Activated naive CD4-positive, alpha-beta T cell treated with Interleukin-2 at 50 U/mL for 16 hours (primary cell): ENCODE measurements around the gene USP30.

ENCODE experiments used
- DNase-seq: peaks from one replicate; pipeline ENCODE4 v3.0.0-alpha.2; 2020

USP30 gene

DNA sequence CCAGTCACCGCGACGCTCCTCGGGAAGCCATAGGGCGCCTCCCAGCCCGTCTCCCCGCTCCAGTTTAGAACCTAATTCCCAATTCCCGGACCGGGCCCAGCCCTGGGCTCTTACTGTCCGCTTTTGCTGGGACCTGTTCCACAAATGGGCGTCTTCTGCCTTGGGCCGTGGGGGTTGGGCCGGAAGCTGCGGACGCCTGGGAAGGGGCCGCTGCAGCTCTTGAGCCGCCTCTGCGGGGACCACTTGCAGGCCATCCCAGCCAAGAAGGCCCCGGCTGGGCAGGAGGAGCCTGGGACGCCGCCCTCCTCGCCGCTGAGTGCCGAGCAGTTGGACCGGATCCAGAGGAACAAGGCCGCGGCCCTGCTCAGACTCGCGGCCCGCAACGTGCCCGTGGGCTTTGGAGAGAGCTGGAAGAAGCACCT is 45.8 kb downstream of the USP30 start:
- DNase-seq, result no peak

DNA sequence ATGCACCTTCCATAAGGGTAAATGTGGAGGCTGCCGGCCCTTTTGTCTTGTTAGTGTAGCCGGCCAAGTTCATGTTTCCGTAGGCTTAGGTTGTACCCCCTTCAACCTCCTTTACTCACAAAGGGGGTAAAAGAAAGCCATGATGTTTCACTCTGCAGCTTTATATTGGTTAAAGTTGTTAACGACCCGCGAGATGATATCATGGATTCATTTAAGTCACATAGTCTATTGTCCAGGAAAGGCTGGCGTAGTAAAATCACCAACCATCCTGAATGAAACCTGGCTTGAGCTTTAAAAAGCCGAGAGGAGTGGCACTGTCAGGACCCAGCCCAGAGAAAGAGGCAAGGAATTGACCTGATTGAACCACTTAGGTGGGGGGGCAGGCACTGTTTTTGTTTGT is 46.3 kb downstream of the USP30 start:
- no peak for DNase-seq

DNA sequence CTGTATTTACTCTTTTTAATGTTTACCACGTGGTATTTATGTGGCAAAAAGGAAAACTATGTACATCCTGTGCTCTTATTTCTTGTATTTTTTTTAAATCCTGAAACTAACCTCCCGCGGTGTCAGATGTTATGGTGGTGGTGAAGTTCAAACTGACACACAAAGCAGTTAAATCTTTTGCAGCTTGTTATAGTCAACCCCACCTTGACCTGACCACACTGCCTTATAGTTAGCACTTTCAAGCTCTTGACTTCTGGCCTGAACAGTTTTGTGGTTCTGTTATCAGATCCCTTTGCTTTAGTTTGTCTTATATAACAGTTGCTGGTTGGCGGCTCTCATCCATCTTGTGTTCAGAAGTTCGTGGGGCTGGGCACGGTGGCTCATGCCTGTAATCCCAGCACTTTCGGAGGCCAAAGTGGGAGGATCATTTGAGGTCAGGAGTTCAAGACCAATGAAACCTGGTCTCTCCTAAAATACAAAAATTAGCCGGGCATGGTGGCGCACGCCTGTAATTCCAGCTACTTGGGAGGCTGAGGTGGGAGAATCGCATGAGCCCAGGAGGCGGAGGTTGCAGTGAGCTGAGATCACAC is 47.1 kb downstream of the USP30 start:
- no peak for DNase-seq

DNA sequence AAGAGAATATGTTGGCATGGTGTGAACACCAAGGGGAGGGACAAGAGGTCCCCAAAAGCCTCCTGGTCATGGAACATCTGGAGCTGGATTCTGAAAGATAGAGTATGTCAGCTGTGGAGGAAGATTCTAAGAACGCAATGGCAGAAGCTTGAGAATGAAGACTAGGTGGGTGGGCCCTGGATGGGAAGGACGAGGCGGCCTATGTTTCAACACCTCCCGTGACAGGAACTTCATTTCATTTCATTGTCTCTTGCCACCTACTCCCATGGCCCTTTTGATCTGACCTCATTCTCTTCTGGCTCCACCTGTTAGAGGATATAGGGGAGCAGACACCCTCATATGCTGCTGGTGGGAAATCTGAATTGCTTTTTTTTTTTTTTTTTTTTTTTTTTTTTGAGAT is 48.4 kb downstream of the USP30 start:
- no peak for DNase-seq

DNA sequence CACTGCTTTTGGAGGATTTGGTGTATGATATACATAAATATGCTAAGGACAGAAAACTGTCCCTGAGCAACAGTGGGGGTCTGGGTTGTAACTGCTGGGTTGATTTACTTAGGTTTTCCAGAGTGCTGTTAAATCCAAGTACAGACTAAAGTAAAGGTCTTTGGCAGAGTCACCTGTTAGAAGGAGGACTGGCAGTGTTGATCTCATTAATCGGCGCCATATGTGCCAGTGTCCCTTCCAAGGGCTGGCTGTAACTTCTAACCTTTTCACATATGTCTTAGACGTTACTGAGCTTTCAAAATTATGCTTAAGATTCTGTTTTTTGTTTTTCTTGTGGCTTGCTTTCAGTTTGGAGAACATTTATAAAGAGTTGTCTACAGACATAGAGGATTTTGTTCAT is 50.1 kb downstream of the USP30 start:
- DNase-seq, result no peak

DNA sequence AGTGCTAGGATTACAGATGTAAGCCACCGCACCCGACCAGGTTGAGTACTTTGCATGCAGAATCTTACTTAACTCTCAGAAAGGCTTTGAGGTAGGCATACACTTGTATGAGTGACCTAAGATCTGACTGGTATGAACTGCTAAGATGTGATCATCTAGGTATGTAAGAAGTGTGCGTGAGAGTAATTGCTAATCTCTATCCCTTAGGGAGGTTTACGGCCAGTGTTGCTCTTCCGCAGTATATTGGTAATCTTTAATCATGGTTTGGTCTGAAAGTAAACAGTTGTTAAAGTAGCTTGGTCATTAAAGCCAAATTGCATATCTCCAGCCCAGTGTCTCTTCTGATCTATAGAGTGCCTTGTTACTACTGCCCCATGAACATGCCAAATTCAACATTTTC is 52.8 kb downstream of the USP30 start:
- DNase-seq, result no peak

DNA sequence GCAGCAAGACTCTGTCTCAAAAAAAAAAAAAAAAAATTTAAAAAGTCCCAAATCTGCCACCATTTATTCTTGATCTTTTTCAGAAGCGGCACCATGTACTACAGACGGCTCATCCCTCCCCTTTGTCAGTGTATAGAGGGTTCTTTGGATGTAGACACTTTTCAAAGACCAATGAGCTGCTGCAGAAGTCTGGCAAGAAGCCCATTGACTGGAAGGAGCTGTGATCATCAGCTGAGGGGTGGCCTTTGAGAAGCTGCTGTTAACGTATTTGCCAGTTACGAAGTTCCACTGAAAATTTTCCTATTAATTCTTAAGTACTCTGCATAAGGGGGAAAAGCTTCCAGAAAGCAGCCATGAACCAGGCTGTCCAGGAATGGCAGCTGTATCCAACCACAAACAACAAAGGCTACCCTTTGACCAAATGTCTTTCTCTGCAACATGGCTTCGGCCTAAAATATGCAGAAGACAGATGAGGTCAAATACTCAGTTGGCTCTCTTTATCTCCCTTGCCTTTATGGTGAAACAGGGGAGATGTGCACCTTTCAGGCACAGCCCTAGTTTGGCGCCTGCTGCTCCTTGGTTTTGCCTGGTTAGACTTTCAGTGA is 57.5 kb downstream of the USP30 start:
- DNase-seq, result no peak

DNA sequence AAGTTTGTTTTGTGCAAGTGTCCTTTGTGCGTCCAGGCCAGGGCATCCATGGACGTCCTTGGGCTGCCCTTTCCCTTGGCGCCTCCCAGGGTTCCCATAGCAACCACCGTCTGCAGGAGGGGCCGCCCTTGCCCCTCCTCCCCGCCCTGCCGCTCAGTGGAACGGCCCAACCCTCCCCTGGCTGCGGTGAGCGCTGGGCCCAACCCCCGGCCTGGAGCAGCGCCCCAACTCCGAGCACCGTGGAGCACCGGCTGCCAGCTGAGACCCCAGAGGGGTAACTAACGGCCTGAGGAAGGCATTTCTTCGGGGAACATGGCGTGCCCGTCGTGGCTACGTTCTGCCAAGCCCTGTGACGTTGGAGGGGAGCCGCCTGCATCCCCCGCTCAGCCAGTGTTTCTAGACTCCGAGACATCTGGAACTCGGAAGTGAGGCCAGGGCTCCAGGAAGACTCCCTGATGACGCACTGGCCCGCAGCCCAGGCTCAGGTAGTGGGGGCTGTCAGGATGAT is 58.7 kb downstream of the USP30 start:
- DNase-seq, result peak; percentile 51

DNA sequence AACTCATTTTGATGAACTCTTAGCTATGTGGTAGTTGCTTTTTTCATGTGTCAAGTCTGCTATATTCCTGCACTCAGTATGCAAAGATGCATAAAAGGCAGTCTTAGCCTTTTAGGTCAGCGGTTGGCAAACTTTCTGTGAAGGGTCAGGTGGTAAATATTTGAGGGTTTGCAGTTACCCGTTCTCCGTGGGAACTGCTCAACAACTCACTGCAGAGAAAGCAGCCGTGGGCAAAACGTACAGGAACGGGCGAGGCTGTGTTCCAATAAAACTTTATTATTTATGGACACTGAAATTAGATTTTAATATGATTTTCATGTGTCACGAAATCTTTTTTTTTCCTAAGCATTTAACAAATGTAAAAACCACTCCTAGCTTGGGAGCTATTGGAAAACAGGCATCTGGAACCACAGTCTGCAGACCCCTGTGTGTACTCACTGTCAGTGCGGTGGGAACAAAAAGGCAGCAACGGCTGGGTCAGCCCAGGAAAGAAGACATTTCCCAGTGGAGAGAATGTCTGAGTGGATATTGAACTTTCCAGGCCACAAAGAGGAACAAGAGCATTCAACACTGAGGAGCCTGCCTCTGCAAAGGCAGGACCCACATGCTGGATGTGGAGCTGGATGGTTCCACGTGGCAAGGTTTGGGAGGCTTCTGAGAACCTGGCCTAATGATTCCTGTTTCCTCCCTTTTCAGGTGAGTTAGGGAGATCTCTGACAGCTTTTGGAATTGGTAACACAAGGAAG is 60.5 kb downstream of the USP30 start:
- DNase-seq, result no peak

DNA sequence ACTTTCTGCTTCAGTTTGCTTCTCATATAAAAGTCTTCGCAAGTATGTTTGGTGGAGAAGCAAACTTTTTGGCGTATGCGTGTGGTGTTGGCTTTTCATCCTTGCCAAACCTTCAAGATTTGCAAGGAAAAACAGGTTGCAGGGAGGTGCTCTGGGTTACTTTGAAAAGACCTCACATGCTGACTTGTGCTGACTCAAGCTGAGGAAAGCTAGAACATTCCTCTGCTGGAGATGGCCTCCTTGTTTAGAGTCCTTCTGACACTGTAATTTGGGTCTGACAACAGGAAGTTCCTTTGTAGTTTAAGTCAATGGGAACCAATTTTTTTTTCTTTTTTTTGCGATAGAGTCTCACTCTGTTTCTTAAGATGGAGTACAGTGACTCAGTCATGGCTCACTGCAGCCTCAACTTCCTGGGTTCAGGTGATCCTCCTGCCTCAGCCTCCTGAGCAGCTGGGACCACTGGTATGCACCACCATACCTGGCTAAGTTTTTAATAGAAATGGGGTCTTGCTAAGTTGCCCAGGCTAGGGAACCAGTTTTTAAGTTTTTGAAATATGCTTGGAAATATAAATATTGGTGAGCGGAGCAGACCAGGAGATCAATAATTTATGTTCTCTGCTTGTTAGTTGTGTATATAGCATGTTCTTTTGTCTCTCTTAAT is 61.4 kb downstream of the USP30 start:
- no peak for DNase-seq

DNA sequence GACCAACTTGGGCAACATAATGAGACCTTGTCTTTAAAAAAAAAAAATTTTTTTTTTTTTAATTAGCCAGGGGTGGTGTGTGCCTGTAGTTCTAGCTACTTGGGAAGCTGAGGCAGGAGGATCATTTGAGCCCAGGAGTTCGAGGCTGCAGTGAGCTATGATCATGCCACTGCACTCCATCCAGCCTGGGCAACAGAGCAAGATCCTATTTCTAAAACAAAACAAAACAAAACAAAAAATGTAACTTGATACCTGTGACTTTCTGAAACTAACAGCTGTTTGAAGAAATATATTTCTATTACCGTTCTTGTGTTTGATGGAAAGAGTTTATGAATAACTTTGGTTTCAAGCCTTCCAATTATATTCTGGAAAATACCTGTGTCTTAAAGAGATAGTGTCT is 62.3 kb downstream of the USP30 start:
- no peak for DNase-seq

DNA sequence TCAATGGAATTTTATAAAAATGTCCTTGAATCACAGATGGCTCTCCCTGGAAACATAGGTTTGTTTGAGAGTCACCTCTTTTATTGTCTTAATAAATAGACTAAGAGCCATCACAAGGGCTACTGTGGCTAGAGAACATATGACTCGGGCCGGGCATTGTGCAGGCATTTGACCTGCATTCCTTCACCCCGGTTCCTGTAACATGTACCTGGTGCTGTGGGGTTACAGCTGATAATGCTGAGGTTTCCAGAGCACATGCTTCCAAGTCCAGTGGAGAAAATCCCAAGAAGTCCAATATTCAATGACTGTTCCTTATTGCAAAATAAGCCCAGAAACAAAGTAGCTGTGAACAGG is 63.0 kb downstream of the USP30 start:
- DNase-seq, result no peak

DNA sequence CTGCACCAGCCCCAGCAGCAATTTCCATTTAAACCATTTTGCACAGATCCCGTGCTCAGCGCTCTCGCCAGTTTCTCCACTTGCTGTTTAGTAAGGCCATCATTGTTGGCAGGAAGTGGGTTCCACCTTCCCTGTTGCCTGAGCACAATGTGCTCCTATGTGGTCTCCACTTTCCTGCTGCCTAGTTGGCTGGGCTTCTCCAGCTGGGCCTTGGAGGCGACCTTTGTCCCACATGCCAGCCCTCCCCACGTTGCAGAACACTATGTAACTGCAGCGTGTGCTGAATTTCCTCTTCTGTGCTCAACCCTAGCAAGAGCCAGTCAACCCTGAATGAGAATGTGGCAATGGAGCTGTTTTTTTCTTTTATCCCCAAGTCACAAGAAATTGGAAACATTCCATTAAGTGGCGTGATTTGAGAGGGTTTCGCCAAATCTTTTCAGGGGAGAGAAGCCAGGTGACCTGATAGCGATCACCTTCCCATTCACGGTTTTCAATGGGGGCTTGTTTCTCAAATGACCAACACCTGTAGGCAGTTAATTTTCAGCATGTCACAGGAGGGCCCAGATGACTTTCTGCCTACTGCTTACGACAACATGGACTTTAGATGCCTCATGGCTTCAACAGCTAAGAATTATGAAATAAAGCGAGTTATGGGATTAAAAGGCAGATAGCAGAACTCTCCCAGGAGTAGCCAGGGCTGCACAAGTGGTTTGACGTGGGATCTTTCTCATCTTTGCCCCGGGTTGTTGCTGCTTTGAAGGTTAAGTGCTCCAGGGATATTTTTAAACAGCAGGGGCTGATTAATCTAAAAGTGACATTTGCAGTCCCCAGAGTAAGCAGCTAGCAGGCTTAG is 63.6 kb downstream of the USP30 start, which contains the start of gene ACACB:
TSS of gene ACACB (plus strand) at position 830 of the 853 bp plus-strand sequence. CDS start 22,819 bp downstream, outside the sequence.
- no peak for DNase-seq

DNA sequence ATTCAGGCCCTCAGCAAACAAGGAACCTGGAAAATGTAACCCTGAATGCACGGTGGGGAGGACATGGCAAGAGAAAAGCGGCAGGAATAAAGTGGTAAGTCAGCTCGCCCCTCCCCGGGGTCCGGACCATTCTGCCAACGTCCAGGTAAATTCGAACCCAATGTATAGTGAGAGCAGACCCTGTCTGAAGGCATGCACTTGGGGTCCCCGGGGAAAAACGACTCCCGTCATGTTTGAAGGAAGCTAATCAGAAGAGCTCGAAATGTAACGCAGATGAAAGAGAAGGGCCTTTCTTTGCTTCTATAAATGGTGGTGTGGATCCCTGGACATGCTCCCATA is 64.2 kb downstream of the USP30 start:
- DNase-seq, result no peak

DNA sequence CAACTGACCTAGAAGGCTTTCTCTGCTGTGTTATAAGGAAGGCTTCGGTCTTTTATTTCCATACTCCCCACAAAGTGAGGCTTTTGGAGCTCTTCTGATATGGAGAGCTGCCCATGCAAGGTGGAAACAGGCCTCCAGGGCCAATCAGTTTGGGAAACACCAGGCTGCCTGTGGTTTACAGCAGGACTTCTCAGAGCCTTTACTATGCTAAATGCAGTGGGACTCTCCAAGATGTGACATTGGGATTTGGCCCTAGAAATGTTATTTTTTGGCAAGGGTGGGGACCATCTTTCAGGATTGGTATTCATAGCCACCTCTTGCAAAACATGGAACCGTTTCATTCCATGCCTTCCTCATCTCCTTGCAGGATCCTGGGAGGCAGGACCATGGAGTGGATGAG is 67.7 kb downstream of the USP30 start:
- no peak for DNase-seq

DNA sequence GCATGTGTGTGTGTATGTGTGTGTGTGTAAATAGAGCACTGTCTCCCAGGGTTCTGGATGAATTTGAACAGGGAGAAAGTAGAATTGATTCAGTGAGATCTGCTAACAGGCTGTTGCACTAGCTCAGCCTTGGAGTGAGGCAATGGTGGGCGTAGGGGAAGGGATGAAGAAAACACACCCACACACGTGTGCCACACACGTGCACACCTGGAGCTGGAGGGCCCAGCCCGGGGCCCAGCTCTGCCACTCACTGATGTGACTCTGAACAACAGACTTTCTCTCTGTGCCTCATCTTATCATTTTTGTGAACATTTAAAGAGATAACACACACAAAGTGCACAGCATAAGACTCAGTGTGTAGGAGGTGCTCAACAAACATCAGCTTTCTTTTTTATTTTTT is 68.2 kb downstream of the USP30 start:
- no peak for DNase-seq

DNA sequence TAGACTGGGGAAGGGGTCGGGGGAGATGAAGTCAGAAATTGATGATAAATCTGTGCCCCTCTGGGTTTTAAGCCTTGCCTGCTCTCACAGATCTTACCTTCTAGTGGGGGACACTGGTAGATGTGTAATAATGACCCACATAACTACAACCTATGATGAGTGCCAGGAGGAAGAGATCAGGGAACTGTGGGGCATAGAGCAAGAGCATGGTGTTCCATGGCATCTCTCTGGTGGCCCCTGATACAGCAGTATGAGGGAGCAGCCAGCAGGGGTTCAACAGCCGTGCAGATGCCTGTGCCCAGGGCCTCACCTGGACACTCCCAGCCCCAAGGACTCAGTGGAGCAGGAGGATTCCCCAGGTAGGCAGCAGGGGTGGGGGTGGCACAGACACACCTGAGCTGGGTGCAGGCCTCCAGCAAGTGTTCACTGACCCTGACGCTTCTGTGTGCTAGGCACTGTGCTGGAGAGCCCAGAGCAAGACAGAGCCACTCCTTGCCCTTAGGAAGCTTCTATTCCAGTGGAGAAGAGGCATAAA is 69.0 kb downstream of the USP30 start:
- DNase-seq, result no peak

DNA sequence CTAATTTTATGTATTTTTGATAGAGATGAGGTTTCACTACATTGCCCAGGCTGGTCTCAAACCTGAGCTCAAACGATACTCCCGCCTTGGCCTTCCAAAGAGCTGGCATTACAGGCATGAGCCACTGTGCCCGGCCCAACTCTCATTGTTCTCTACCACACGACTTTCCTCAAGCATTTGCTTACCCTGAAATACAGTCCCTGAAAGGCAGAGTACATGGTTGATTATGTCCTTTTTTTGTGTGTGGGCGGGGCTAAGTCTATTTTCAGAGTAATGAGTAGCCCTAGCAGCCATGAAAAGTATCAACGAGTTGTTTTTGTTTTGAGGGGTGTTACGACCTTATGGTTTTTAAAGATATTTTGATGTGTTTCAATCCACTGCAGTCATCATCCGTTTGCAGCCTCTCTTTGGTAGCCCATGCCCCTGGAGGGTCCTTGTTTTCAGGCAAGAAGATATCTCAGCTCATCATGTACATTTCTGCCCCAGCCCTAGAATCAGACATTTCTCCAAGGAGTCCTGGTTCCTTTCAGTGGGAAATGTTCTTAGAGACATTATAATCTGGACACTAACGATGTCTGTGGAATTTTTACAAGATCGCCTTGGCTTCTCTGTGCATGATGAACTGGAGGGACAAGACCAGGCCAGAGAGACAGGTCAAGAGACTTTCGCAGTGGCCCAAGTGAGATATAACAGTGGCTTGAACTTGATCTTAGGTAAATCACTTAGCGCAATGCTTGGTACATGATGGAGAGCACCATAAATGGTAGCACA is 72.7 kb downstream of the USP30 start:
- DNase-seq, result no peak

DNA sequence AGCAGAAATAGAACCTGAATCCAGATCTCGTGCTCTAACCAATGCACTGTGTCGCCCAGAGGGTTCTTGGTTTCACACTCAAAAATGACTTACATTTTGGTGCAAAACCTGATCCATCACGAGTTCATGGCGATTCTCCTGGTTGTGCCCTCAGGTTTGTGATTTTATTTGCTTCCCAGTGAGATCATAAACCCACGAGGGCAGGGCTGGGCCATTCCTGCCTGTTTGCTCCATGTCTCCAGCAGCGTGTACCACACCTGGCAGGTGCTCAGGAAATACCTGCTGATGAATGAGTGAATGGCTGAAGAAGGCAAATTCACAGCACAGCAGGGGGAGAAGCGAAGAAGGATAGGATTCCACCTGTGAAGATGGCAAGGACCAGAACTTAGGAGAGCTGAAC is 73.4 kb downstream of the USP30 start:
- DNase-seq, result no peak

DNA sequence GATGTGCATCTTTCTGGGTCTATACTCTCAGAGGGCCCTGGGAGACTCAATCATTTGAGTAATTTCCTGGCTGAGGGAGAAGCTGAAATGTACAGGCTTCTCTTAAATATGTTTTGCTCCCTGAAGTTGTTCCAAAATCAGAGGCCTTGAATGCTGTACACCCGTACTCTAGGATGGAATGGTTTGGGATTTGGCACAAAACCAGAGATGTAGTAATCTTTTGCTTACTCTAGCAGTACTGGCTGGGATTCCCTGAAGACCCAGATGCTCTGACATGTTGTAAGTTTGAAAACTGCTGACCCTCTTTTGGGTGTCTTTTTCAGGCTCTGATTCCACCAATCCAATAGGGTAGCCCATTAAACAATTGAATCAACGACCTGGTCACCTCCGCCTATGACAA is 74.4 kb downstream of the USP30 start:
- no peak for DNase-seq

DNA sequence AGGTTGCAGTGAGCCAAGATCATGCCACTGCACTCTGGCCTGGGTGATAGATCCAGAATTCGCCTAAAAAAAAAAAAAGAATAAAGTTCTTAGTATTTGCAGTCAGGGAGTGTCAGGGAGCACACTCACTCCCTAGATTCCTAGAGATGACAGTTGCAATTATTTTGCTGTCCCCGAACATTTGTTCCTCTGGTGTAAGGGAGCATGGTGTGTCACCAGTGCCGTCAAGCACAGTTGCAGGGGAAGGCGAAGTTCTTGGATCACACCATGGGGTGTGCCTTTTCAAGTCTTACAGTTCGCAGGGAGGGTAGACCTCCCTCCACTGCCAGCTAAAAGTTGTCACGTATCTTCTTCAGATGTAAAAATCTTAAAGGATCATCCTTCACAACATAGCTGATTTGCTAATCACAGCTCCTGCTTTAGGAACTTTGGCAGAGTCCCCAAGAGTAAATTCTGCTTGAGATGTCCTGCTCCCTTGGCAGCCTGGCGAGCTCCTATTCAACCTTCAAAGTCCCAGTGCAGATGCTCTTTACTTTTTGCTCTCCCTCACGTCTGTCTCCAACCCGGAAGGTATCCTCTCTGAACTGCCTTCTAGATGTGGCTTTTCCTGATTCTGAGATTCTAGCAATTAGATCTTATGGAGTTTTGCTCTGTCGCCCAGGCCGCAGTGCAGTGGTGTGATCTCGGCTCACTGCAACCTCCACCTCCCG is 75.3 kb downstream of the USP30 start:
- DNase-seq, result no peak
